ENCODE measurements around the gene WDFY4.

GRCh38 chr10:48764486-48764885, 79.8 kb downstream of the WDFY4 start:
- TF ChIP-seq EZH2 (IDR thresholded peaks at IDR 0.05; ENCODE audit: insufficient read depth, poor library complexity, severe bottlenecking) (no peak), EZH2phosphoT487 (IDR thresholded peaks at IDR 0.05; ENCODE audit: insufficient read depth, low read depth) (no peak)
